Measurements from ENCODE around the gene C10orf95.

GRCh38 chr10:102467971-102468438, 16.7 kb upstream of the C10orf95 start:
- no peak for TF ChIP-seq CTCF (IDR thresholded peaks at IDR 0.05)
- no peak for TF ChIP-seq POLR2AphosphoS5 (IDR thresholded peaks at IDR 0.05)
- no peak for TF ChIP-seq POLR2A (IDR thresholded peaks at IDR 0.05; ENCODE audit: low read depth)
- TF ChIP-seq EP300 (IDR thresholded peaks at IDR 0.05), result no peak

Measured in esophagus muscularis mucosa (tissue), 4 donors.